Tibial artery (tissue), 4 donors: Measurements from ENCODE around the gene OR1L8.

ENCODE experiments used
- DNase-seq, 2 donors: peaks; one replicate each; pipeline ENCODE4 v3.0.0-alpha.2; 2019
- H3K27ac ChIP-seq, 2 donors: fragments of 200-600 bp; sonication (generic) in 1 of 2; 1 replicate in 1 of 2; 2 replicates in 1 of 2; pipeline ENCODE4 v1.5.1; 2018 to 2019; ENCODE audit warnings: mild to moderate bottlenecking in 1 of 2
- H3K27me3 ChIP-seq, 2 donors: fragments of 200-600 bp; sonication (generic) in 1 of 2; one replicate each; pipeline versions ENCODE4 v1.5.1 to v1.6.0; 2016 to 2019
- H3K36me3 ChIP-seq, 3 donors: fragments of 200-600 bp; sonication (generic) in 2 of 3; one replicate each; pipeline ENCODE4 v1.5.1; 2016 to 2019; ENCODE audit warnings: mild to moderate bottlenecking in 2 of 3
- H3K4me1 ChIP-seq, 4 donors: fragments of 200-600 bp; sonication (generic) in 2 of 4; 1 replicate in 3 of 4; 2 replicates in 1 of 4; pipeline ENCODE4 v1.5.1; 2016 to 2019
- H3K4me3 ChIP-seq, 2 donors: fragments of 200-600 bp; sonication (generic) in 1 of 2; 1 replicate in 1 of 2; 2 replicates in 1 of 2; pipeline ENCODE4 v1.5.1; 2018 to 2019; ENCODE audit warnings: mild to moderate bottlenecking in 2 of 2
- H3K9me3 ChIP-seq, 3 donors: fragments of 200-600 bp; sonication (generic) in 1 of 3; one replicate each; pipeline ENCODE4 v1.5.1; 2016 to 2019
- CTCF ChIP-seq, 2 experiments: fragments of 200-600 bp in 1 of 2; fragments of 450-650 bp in 1 of 2; IDR thresholded peaks; one replicate each; pipeline ENCODE4 v1.5.1; 2017 to 2019; ENCODE audit warnings: antibody characterized with exemption in 2 of 2, mild to moderate bottlenecking in 1 of 2, moderate library complexity in 1 of 2
- intact Hi-C: fragments of 100-400 bp; cut with DNase I; formaldehyde crosslinking; loops from one replicate; pipeline ENCODE4 v1.15.0; 2023; ENCODE audit warnings: low total_unique reads

OR1L8 gene

GRCh38 chr9:122580360-122580759 is 2.8 kb downstream of the OR1L8 start:
- Histone ChIP-seq H3K27ac (no peak overlapping the region), H3K4me1 (no peaks in the 10 kb centered on the region), H3K9me3 (peaks cover 0 to 5% (median 0%) of the 10 kb centered on the region in 3 donors), H3K4me3 (no peak overlapping the region), H3K27me3 (no peaks in the 10 kb centered on the region), H3K36me3 (peaks cover 0 to 7% (median 7%) of the 10 kb centered on the region in 3 donors)
- intact Hi-C loops, result no loop called here
- TF ChIP-seq CTCF (IDR thresholded peaks at IDR 0.05), result no peak
- DNase-seq, result no peak

- intact Hi-C loops, result no loop called here
Measured at GRCh38 chr9:122579874-122580273, 3.3 kb downstream of the OR1L8 start.

GRCh38 chr9:122572456-122572855 is 10.7 kb downstream of the OR1L8 start:
- H3K4me3 ChIP-seq, result no peak overlapping the region
- H3K4me1 ChIP-seq, result no peaks in the 10 kb centered on the region
- DNase-seq, result no peak
- no peaks in the 10 kb centered on the region for H3K9me3 ChIP-seq
- intact Hi-C loops, result no loop called here
- H3K27me3 ChIP-seq, result no peaks in the 10 kb centered on the region
- H3K36me3 ChIP-seq, result peaks cover 0 to 7% (median 3%) of the 10 kb centered on the region in 3 donors
- no peak for TF ChIP-seq CTCF (IDR thresholded peaks at IDR 0.05)
- no peak overlapping the region for H3K27ac ChIP-seq

More at GRCh38 chr9:122579874-122580273, 3.3 kb downstream of the OR1L8 start:
- no peak for TF ChIP-seq CTCF (IDR thresholded peaks at IDR 0.05)
- Histone ChIP-seq H3K9me3 (peaks cover 0 to 5% (median 0%) of the 10 kb centered on the region in 3 donors), H3K4me1 (no peaks in the 10 kb centered on the region), H3K27me3 (no peaks in the 10 kb centered on the region), H3K36me3 (peaks cover 0 to 7% (median 7%) of the 10 kb centered on the region in 3 donors), H3K4me3 (no peak overlapping the region), H3K27ac (no peak overlapping the region)
- DNase-seq, result no peak

GRCh38 chr9:122567901-122568300 is 15.3 kb downstream of the OR1L8 start:
- TF ChIP-seq CTCF (IDR thresholded peaks at IDR 0.05), result no peak
- no peaks in the 10 kb centered on the region for H3K36me3 ChIP-seq
- peaks cover 0 to 8% (median 6%) of the 10 kb centered on the region in 3 donors for H3K9me3 ChIP-seq
- H3K4me1 ChIP-seq, result no peaks in the 10 kb centered on the region
- H3K4me3 ChIP-seq, result no peak overlapping the region
- H3K27ac ChIP-seq, result no peak overlapping the region
- H3K27me3 ChIP-seq, result no peaks in the 10 kb centered on the region
- intact Hi-C loops, result no loop called here
- DNase-seq, result no peak

GRCh38 chr9:122562134-122562760 is 20.9 kb downstream of the OR1L8 start:
- no peak for TF ChIP-seq CTCF (IDR thresholded peaks at IDR 0.05)
- DNase-seq, result no peak
- H3K4me1 ChIP-seq, result no peaks in the 10 kb centered on the region
- intact Hi-C loops, result no loop called here
- H3K4me3 ChIP-seq, result no peak overlapping the region
- peaks cover 0 to 8% (median 6%) of the 10 kb centered on the region in 3 donors for H3K9me3 ChIP-seq
- H3K36me3 ChIP-seq, result no peaks in the 10 kb centered on the region
- no peaks in the 10 kb centered on the region for H3K27me3 ChIP-seq
- no peak overlapping the region for H3K27ac ChIP-seq
